Osteoblast (primary cell): ENCODE results near the gene SCRN2. TPM values are rescaled to one million over a fixed set of nuclear protein-coding genes. Genes with fewer than 3 reads are reported as not detected.

ENCODE experiments used
- DNase-seq: peaks from one replicate; pipeline ENCODE4 v3.0.0; 2011; ENCODE audit warnings: low spot score, mixed read lengths; ENCODE audit not compliant: insufficient read length; ENCODE audit errors: missing footprints
- H2AFZ ChIP-seq: 2 replicates; pipeline ENCODE4 v1.6.0; 2011; ENCODE audit warnings: mild to moderate bottlenecking, low read length
- H3K27ac ChIP-seq: 2 replicates; pipeline ENCODE4 v1.5.1; 2011; ENCODE audit warnings: mild to moderate bottlenecking, low read depth, low read length, moderate library complexity
- H3K27me3 ChIP-seq: 2 replicates; pipeline ENCODE4 v1.6.0; 2012; ENCODE audit warnings: mild to moderate bottlenecking, control low read depth, inconsistent platforms, low read length, moderate library complexity; ENCODE audit not compliant: insufficient read depth
- H3K36me3 ChIP-seq: 2 replicates; pipeline ENCODE4 v1.5.1; 2011; ENCODE audit warnings: mild to moderate bottlenecking, low read length, control low read depth, moderate library complexity; ENCODE audit not compliant: insufficient read depth
- H3K4me1 ChIP-seq: 2 replicates; pipeline ENCODE4 v1.5.1; 2011; ENCODE audit warnings: mild to moderate bottlenecking, low read length, control low read depth, moderate library complexity; ENCODE audit not compliant: insufficient read depth
- H3K4me2 ChIP-seq: 2 replicates; pipeline ENCODE4 v1.6.0; 2011; ENCODE audit warnings: mild to moderate bottlenecking, low read length; ENCODE audit not compliant: insufficient read depth
- H3K4me3 ChIP-seq: fragments of 200-600 bp; sonication (generic); 3 replicates; pipeline ENCODE4 v1.5.1; 2012; ENCODE audit warnings: mild to moderate bottlenecking, low read length, inconsistent platforms; ENCODE audit not compliant: insufficient read depth
- H3K79me2 ChIP-seq: 2 replicates; pipeline ENCODE4 v1.6.0; 2012; ENCODE audit warnings: mild to moderate bottlenecking, low read length, control low read depth, inconsistent platforms; ENCODE audit not compliant: insufficient read depth
- H3K9me3 ChIP-seq: 2 replicates; pipeline ENCODE4 v1.5.1; 2011; ENCODE audit warnings: low read depth, low read length, control low read depth
- H4K20me1 ChIP-seq: 2 replicates; pipeline ENCODE4 v1.6.0; 2012; ENCODE audit warnings: mild to moderate bottlenecking, low read length, control low read depth; ENCODE audit not compliant: insufficient read depth
- CTCF ChIP-seq: IDR thresholded peaks from 2 replicates; pipeline ENCODE4 v1.5.1; 2011; ENCODE audit warnings: mild to moderate bottlenecking, low read depth, low read length, moderate library complexity; ENCODE audit errors: extremely low read depth
- total RNA-seq: library from RNA; depleted of rRNA; stranded (reverse); fragments of >200 nt; gene quantifications from 2 replicates; pipeline ENCODE4 v1.2.3, GENCODE V29; 2012

SCRN2 gene
- total RNA-seq, 1 donor = 42.7 TPM

GRCh38 chr17:47820033-47820789 lies 20.9 kb downstream of the SCRN2 start:
- DNase-seq = peak; percentile 77
- H4K20me1 ChIP-seq = no peaks in the 10 kb centered on the region
- H3K4me2 ChIP-seq = no peak overlapping the region
- H3K9me3 ChIP-seq = no peaks in the 10 kb centered on the region
- H3K36me3 ChIP-seq = peaks cover 7% of the 10 kb centered on the region
- no peaks in the 10 kb centered on the region for H3K27me3 ChIP-seq
- H2AFZ ChIP-seq = no peak overlapping the region
- TF ChIP-seq CTCF = no peak
- no peak overlapping the region for H3K27ac ChIP-seq
- no peak overlapping the region for H3K4me3 ChIP-seq
- no peaks in the 10 kb centered on the region for H3K79me2 ChIP-seq
- peaks cover 20% of the 10 kb centered on the region for H3K4me1 ChIP-seq

- Histone ChIP-seq H3K27me3 (no peaks in the 10 kb centered on the region), H3K9me3 (no peaks in the 10 kb centered on the region), H4K20me1 (no peaks in the 10 kb centered on the region), H3K4me3 (no peak overlapping the region), H3K4me2 (no peak overlapping the region), H3K36me3 (peaks cover 10% of the 10 kb centered on the region), H3K4me1 (peaks cover 20% of the 10 kb centered on the region), H3K79me2 (no peaks in the 10 kb centered on the region), H3K27ac (no peak overlapping the region), H2AFZ (no peak overlapping the region)
- no peak for TF ChIP-seq CTCF
- peak; percentile 39 for DNase-seq
Measured at GRCh38 chr17:47819475-47819874, 21.6 kb downstream of the SCRN2 start.

- Histone ChIP-seq H3K4me3 (no peak overlapping the region), H3K9me3 (no peaks in the 10 kb centered on the region), H4K20me1 (no peaks in the 10 kb centered on the region), H3K27me3 (no peaks in the 10 kb centered on the region), H3K4me1 (peaks cover 20% of the 10 kb centered on the region), H3K27ac (no peak overlapping the region), H3K4me2 (no peak overlapping the region), H3K36me3 (peaks cover 4% of the 10 kb centered on the region), H2AFZ (no peak overlapping the region), H3K79me2 (no peaks in the 10 kb centered on the region)
- no peak for TF ChIP-seq CTCF
- DNase-seq = no peak
Measured at GRCh38 chr17:47818002-47818695, 22.9 kb downstream of the SCRN2 start.

GRCh38 chr17:47816947-47817346 lies 24.1 kb downstream of the SCRN2 start:
- Histone ChIP-seq H3K79me2 (no peaks in the 10 kb centered on the region), H3K36me3 (peaks cover 7% of the 10 kb centered on the region), H3K9me3 (no peaks in the 10 kb centered on the region), H3K4me3 (no peak overlapping the region), H4K20me1 (peaks cover 3% of the 10 kb centered on the region), H3K4me1 (peaks cover 14% of the 10 kb centered on the region), H3K27me3 (no peaks in the 10 kb centered on the region), H3K27ac (no peak overlapping the region), H2AFZ (no peak overlapping the region), H3K4me2 (no peak overlapping the region)
- DNase-seq = peak; percentile 51
- TF ChIP-seq CTCF = no peak
